Activated T-cell treated with anti-CD3 and anti-CD28 coated beads, Interleukin-2, amount 50 U/mL, for 4 hours (primary cell): Measurements from ENCODE around the gene EFCAB8. TPM values are rescaled to one million over a fixed set of nuclear protein-coding genes. Genes with fewer than 3 reads are reported as not detected.
"Not testable (repeated sequence)": the region's sequence is repeated elsewhere in the genome, so short reads cannot be mapped to it uniquely, and the experiment has no call there.

ENCODE experiments used
- ATAC-seq, 2 donors: fragments of 200-7000 bp; cut with Tn5 transposase; one replicate each; pipeline ENCODE4 v1.10.0; 2021
- DNase-seq: peaks from one replicate; pipeline ENCODE4 v3.0.0-alpha.2; 2020
- H3K27me3 Mint-ChIP-seq: one replicate; pipeline ENCODE4 v1.8.0; 2021; ENCODE audit warnings: low read depth, mixed read lengths
- H3K36me3 Mint-ChIP-seq: one replicate; pipeline ENCODE4 v1.8.0; 2022; ENCODE audit warnings: mixed read lengths; ENCODE audit not compliant: insufficient read depth
- H3K4me1 Mint-ChIP-seq: one replicate; pipeline ENCODE4 v1.8.0; 2021; ENCODE audit warnings: low read depth, mixed read lengths
- H3K4me3 Mint-ChIP-seq: one replicate; pipeline ENCODE4 v1.8.0; 2021; ENCODE audit warnings: mild to moderate bottlenecking, moderate library complexity, mixed read lengths
- H3K9me3 Mint-ChIP-seq: one replicate; pipeline ENCODE4 v1.8.0; 2021; ENCODE audit warnings: mixed read lengths
- total RNA-seq, 3 donors: library from RNA; stranded (reverse); gene quantifications; one replicate each; pipeline ENCODE4 v1.2.1, GENCODE V29; 2021

Gene EFCAB8
- total RNA-seq, 3 donors from 2014 or later = 0.25 to 0.40 (median 0.38) TPM

GRCh38 chr20:32969356-32970114, 110.8 kb downstream of the EFCAB8 start:
- Mint-ChIP-seq H3K36me3 (no peaks in the 10 kb centered on the region), H3K4me3 (no peak overlapping the region), H3K9me3 (no peaks in the 10 kb centered on the region), H3K27me3 (no peaks in the 10 kb centered on the region), H3K4me1 (peaks cover 54% of the 10 kb centered on the region)
- ATAC-seq (no peak), DNase-seq (no peak)

- no peaks in the 10 kb centered on the region for H3K9me3 Mint-ChIP-seq
- peaks cover 50% of the 10 kb centered on the region for H3K4me1 Mint-ChIP-seq
- DNase-seq (no peak), ATAC-seq (no peak)
- peaks cover 4% of the 10 kb centered on the region for H3K36me3 Mint-ChIP-seq
- no peak overlapping the region for H3K4me3 Mint-ChIP-seq
- no peaks in the 10 kb centered on the region for H3K27me3 Mint-ChIP-seq
Observed at GRCh38 chr20:32970115-32970972, 111.6 kb downstream of the EFCAB8 start.

DNA sequence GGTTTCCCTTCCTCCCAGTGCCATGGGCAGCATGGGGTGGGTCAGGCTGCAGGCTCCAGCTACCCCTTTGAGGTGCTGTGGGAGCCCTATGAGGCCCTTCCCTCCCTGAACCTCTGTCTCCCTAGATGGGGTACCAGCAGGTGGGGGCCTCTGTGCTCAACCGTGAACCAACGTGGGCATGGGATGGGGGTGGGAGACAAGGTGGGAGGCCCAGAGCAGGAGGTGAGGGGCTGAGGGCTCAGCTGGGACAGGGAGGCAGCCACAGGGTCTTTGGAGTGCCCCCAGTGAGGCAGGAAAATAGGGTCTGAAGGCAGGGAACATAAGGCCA, 112.2 kb downstream of the EFCAB8 start:
- peaks cover 4% of the 10 kb centered on the region for H3K36me3 Mint-ChIP-seq
- no peaks in the 10 kb centered on the region for H3K9me3 Mint-ChIP-seq
- DNase-seq = no peak
- H3K4me1 Mint-ChIP-seq = peaks cover 45% of the 10 kb centered on the region
- ATAC-seq = no peak
- H3K4me3 Mint-ChIP-seq = no peak overlapping the region
- no peaks in the 10 kb centered on the region for H3K27me3 Mint-ChIP-seq

DNA sequence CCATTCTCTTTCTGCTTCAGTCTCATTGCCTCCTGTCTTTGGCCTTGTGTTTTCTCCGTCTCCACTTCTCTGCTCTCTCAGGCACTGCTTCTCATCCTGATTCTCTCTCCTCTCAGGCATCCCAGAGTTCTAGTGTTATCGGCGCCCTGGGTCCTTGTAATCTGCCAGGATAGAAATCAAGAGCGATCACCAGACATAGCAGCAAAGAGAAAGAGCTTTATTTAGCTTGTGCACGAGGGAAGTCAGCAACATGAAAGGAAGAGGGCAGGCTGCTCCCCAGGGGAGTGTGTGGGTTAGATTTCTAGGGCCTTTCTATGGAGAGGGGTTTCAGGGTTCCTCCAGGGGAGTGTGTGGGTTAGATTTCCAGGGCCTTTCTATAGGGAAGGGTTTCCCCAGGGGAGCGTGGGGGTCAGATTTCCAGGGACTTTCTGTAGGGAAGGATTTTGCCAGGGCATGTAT, 113.0 kb downstream of the EFCAB8 start:
- peaks cover 6% of the 10 kb centered on the region for H3K9me3 Mint-ChIP-seq
- DNase-seq (no peak), ATAC-seq (peak; percentile 15 to 16)
- peaks cover 8% of the 10 kb centered on the region for H3K36me3 Mint-ChIP-seq
- no peak overlapping the region for H3K4me3 Mint-ChIP-seq
- no peaks in the 10 kb centered on the region for H3K27me3 Mint-ChIP-seq
- peaks cover 43% of the 10 kb centered on the region for H3K4me1 Mint-ChIP-seq

- H3K9me3 Mint-ChIP-seq = peaks cover 8% of the 10 kb centered on the region
- H3K4me3 Mint-ChIP-seq = peak overlapping the region; percentile 52
- DNase-seq (peak; percentile 71), ATAC-seq (peak; percentile 83 to 85)
- H3K36me3 Mint-ChIP-seq = peaks cover 8% of the 10 kb centered on the region
- H3K4me1 Mint-ChIP-seq = peaks cover 38% of the 10 kb centered on the region
- H3K27me3 Mint-ChIP-seq = no peaks in the 10 kb centered on the region
Observed at GRCh38 chr20:32972181-32973076, 113.7 kb downstream of the EFCAB8 start.

DNA sequence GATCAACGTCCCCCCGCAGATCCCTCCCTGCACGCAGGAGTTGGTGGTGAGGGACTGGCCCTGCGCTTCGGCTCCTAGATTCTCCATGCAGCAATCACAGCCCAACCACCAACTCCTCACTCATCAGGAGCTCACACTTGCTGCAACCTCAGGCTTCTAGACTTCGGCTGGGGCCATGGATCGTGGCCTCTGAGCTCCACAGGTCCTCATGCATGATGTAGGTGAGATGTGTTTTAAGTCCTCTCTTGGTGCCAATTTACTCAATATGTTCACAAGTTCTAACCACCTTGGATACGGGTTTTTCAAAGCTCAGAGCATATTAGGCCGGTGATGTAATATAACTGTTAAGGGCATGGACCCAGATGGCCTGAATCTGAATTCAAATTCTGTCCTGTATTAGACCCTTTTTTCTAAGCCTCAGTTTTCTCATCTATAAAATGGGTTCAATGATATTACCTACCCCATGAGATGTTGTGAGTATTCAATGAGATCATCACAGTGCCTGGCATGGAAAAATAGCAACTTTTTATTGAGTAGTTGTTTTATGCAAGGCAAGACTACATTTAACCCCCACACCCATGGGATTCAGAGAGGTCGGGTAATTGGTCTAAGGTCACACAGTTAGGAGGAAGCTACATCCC, 114.5 kb downstream of the EFCAB8 start:
- H3K4me1 Mint-ChIP-seq = peaks cover 30% of the 10 kb centered on the region
- DNase-seq = no peak
- H3K27me3 Mint-ChIP-seq = no peaks in the 10 kb centered on the region
- ATAC-seq = no peak
- H3K9me3 Mint-ChIP-seq = peaks cover 8% of the 10 kb centered on the region
- H3K4me3 Mint-ChIP-seq = peak overlapping the region; percentile 52
- H3K36me3 Mint-ChIP-seq = peaks cover 8% of the 10 kb centered on the region

DNA sequence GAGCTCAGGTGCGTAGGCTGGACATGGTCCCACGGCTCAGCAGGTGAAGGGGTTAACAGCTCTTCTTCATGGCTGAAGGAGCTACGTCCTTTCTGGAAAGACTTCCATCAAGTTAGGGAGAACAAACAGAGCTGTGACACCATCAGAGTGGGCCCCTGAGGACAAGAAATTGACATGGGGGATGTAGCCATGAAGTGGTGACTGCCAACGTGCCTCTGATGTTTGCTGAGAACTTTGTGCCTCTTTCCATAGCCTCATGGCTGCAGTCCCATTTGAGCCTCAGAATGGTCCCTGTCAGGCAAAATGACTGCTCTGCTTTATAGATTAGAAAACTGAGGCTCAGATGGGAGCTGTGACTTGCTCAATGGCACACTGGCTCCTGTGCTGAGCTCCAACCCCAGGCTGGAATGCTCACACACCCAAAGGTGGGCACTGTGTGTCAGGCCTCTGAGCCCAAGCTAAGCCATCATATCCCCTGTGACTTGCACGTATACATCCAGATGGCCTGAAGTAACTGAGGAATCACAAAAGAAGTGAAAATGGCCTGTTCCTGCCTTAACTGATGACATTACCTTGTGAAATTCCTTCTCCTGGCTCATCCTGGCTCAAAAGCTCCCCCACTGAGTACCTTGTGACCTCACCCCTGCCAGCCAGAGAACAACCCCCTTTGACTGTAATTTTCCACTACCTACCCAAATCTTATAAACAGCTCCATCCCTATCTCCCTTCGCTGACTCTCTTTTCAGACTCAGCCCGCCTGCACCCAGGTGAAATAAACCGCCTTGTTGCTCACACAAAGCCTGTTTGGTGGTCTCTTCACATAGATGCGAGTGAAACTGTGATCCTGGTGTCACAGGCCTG, 115.7 kb downstream of the EFCAB8 start:
- DNase-seq, H3K27me3 Mint-ChIP-seq, H3K9me3 Mint-ChIP-seq, H3K4me3 Mint-ChIP-seq, H3K36me3 Mint-ChIP-seq, ATAC-seq: not testable (repeated sequence)
- peaks cover 21% of the 10 kb centered on the region for H3K4me1 Mint-ChIP-seq

- not testable (repeated sequence) for ATAC-seq, H3K36me3 Mint-ChIP-seq, DNase-seq, H3K4me3 Mint-ChIP-seq, H3K9me3 Mint-ChIP-seq, H3K27me3 Mint-ChIP-seq
- H3K4me1 Mint-ChIP-seq = peaks cover 14% of the 10 kb centered on the region
Observed at GRCh38 chr20:32975121-32975520, 116.4 kb downstream of the EFCAB8 start.

DNA sequence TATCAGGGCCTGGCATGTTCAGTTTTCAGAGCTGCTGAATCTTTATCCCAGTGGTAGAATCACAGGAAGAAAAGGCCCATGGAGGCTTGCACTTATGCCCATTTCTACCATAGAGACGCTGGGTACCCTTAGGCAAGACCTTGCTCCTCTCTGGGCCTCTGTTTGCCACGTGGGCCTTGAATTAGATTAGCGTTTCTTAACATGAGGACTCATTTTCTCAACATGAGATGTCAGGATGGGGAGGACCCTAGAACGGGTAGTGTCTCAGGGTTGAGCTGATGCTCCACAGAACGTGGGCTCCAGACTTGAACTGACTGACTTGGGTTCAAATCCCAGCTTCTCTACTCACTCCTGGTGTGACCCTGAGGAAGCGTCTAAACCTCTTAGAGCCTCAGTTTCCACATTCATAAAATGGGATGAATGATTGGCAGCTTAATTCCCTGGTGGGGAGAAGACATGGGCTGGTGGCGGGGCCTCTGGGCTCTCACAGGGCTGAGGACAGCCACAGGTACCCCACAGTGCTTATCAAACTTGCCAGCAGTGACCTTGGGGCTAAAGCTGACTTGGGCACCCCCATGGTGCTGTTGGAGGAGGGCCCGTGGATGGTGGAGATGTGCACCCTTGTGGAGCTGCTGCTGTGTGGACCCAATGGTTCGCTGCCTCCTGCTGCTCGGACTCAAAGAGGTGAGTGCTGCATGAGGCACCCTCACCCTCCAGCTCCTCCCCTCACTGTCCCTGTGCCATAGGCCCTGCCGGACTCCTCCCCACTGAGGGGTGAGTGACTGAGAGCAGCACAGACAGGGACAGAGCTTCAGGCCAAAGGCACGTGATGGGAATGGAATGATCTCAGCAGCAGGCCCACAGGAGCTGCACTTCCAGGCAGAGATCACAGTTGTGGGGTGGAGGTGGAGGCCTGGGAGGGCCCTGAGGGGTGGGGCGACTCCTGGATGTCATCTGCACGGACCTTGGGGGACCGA, 117.3 kb downstream of the EFCAB8 start:
- peaks cover 8% of the 10 kb centered on the region for H3K36me3 Mint-ChIP-seq
- no peak overlapping the region for H3K4me3 Mint-ChIP-seq
- H3K4me1 Mint-ChIP-seq = peaks cover 11% of the 10 kb centered on the region
- ATAC-seq = no peak
- no peaks in the 10 kb centered on the region for H3K27me3 Mint-ChIP-seq
- no peak for DNase-seq
- H3K9me3 Mint-ChIP-seq = peaks cover 8% of the 10 kb centered on the region

- H3K9me3 Mint-ChIP-seq = peaks cover 12% of the 10 kb centered on the region
- ATAC-seq (no peak), DNase-seq (no peak)
- peaks cover 8% of the 10 kb centered on the region for H3K36me3 Mint-ChIP-seq
- peaks cover 15% of the 10 kb centered on the region for H3K4me1 Mint-ChIP-seq
- H3K27me3 Mint-ChIP-seq = no peaks in the 10 kb centered on the region
- H3K4me3 Mint-ChIP-seq = no peak overlapping the region
Observed at GRCh38 chr20:32976746-32977145, 118.0 kb downstream of the EFCAB8 start.

GRCh38 chr20:32977281-32978008, 118.7 kb downstream of the EFCAB8 start:
- peaks cover 15% of the 10 kb centered on the region for H3K4me1 Mint-ChIP-seq
- H3K36me3 Mint-ChIP-seq = peaks cover 8% of the 10 kb centered on the region
- ATAC-seq = no peak
- no peaks in the 10 kb centered on the region for H3K27me3 Mint-ChIP-seq
- H3K9me3 Mint-ChIP-seq = peaks cover 12% of the 10 kb centered on the region
- no peak for DNase-seq
- H3K4me3 Mint-ChIP-seq = no peak overlapping the region

- Mint-ChIP-seq H3K27me3 (no peaks in the 10 kb centered on the region), H3K4me3 (no peak overlapping the region), H3K9me3 (peaks cover 12% of the 10 kb centered on the region), H3K4me1 (peaks cover 17% of the 10 kb centered on the region), H3K36me3 (peaks cover 8% of the 10 kb centered on the region)
- DNase-seq (no peak), ATAC-seq (no peak)
Observed at GRCh38 chr20:32978009-32978335, 119.2 kb downstream of the EFCAB8 start.
